PC-9 (cell line): ENCODE data around the gene SIRT3. TPM values are rescaled to one million over a fixed set of nuclear protein-coding genes. Genes with fewer than 3 reads are reported as not detected.

Experiments used
- BruUV-seq: library from RNA; stranded (reverse); fragments of 400-500 nt; replicated peaks from 2 replicates; lab custom pipeline; 2021; lab: Mats Ljungman, UMichigan
- CTCF ChIA-PET: fragments of 300-600 bp; sonication (Branson Sonifier 250); formaldehyde crosslinking; loops from one replicate; lab custom pipeline; 2022; ENCODE audit warnings: antibody characterized with exemption; lab: Charles Lee
- POLR2A ChIA-PET: fragments of 300-600 bp; sonication (Branson Sonifier 250); formaldehyde crosslinking; loops from one replicate; lab custom pipeline; 2022; ENCODE audit warnings: antibody characterized with exemption; ENCODE audit not compliant: unreplicated experiment; lab: Charles Lee
- DNase-seq, 2 experiments: peaks; one replicate each; pipeline versions ENCODE4 v3.0.0 to v3.0.0-alpha.2; 2015 to 2022; ENCODE audit warnings: mixed read lengths in 1 of 2
- H2AFZ ChIP-seq: fragments of 200-600 bp; sonication (generic); 2 replicates; pipeline ENCODE4 v1.8.1; 2017; ENCODE audit warnings: antibody characterized with exemption
- H3F3A ChIP-seq: fragments of 200-600 bp; sonication (generic); 2 replicates; pipeline ENCODE4 v1.8.1; 2017; ENCODE audit warnings: antibody characterized with exemption, mild to moderate bottlenecking, low read depth; ENCODE audit not compliant: insufficient read depth
- H3K27ac ChIP-seq: fragments of 200-600 bp; sonication (generic); 2 replicates; pipeline ENCODE4 v1.6.1; 2016; ENCODE audit warnings: mixed run types
- H3K27me3 ChIP-seq: fragments of 200-600 bp; sonication (generic); 2 replicates; pipeline ENCODE4 v1.6.1; 2016; ENCODE audit warnings: low read depth, mixed run types; ENCODE audit not compliant: insufficient read depth
- H3K36me3 ChIP-seq: fragments of 200-600 bp; sonication (generic); 2 replicates; pipeline ENCODE4 v1.6.1; 2016; ENCODE audit warnings: low read depth, mixed run types
- H3K4me1 ChIP-seq: fragments of 200-600 bp; sonication (generic); replicated peaks from 2 replicates; pipeline ENCODE4 v1.6.1; 2016; ENCODE audit warnings: mixed run types; ENCODE audit not compliant: insufficient read depth
- H3K4me2 ChIP-seq: fragments of 200-600 bp; sonication (generic); 2 replicates; pipeline ENCODE4 v1.6.1; 2017; ENCODE audit warnings: mixed run types
- H3K4me3 ChIP-seq: fragments of 200-600 bp; sonication (generic); 2 replicates; pipeline ENCODE4 v1.6.1; 2016; ENCODE audit warnings: mixed run types
- H3K79me2 ChIP-seq: fragments of 200-600 bp; sonication (generic); 2 replicates; pipeline ENCODE4 v1.6.1; 2017; ENCODE audit warnings: low read depth, mixed run types
- H3K9me2 ChIP-seq: fragments of 200-600 bp; sonication (generic); 2 replicates; pipeline ENCODE4 v1.8.1; 2017; ENCODE audit warnings: mild to moderate bottlenecking; ENCODE audit not compliant: insufficient read depth
- H3K9me3 ChIP-seq: fragments of 200-600 bp; sonication (generic); 2 replicates; pipeline ENCODE4 v1.8.1; 2016; ENCODE audit warnings: low read depth; ENCODE audit not compliant: insufficient read depth
- H4K20me1 ChIP-seq: fragments of 200-600 bp; sonication (generic); 2 replicates; pipeline ENCODE4 v1.8.1; 2017; ENCODE audit not compliant: insufficient read depth
- EZH2 ChIP-seq: fragments of 200-600 bp; sonication (generic); IDR thresholded peaks from 2 replicates; pipeline ENCODE4 v1.8.0; 2017; ENCODE audit warnings: antibody characterized with exemption, low read depth
- intact Hi-C: fragments of 100-400 bp; cut with micrococcal nuclease; formaldehyde crosslinking; loops from one replicate; pipeline ENCODE4 v1.10.0; 2022; ENCODE audit not compliant: unreplicated experiment
- total RNA-seq: library from RNA; stranded (reverse); gene quantifications from 2 replicates; pipeline ENCODE4 v1.2.3, GENCODE V29; 2021
- TF ChIP-seq, protein P1 (sequence below): fragments of 200-600 bp; sonication (generic); conservative IDR thresholded peaks from 2 replicates; pipeline ENCODE4 v1.6.1; 2017; ENCODE audit warnings: mixed run types, antibody characterized with exemption, mild to moderate bottlenecking, moderate library complexity

The SIRT3 gene
- total RNA-seq, 1 experiment from 2014 or later = 26.0 TPM

DNA sequence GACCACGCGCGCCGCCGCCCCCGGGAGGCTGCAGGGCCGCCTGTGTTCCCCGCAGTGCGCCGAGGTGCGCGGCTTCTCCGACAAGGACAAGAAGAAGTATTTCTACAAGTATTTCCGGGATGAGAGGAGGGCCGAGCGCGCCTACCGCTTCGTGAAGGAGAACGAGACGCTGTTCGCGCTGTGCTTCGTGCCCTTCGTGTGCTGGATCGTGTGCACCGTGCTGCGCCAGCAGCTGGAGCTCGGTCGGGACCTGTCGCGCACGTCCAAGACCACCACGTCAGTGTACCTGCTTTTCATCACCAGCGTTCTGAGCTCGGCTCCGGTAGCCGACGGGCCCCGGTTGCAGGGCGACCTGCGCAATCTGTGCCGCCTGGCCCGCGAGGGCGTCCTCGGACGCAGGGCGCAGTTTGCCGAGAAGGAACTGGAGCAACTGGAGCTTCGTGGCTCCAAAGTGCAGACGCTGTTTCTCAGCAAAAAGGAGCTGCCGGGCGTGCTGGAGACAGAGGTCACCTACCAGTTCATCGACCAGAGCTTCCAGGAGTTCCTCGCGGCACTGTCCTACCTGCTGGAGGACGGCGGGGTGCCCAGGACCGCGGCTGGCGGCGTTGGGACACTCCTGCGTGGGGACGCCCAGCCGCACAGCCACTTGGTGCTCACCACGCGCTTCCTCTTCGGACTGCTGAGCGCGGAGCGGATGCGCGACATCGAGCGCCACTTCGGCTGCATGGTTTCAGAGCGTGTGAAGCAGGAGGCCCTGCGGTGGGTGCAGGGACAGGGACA lies 44.8 kb upstream of the SIRT3 start:
- H3K9me3 ChIP-seq = no peaks in the 10 kb centered on the region
- no peaks in the 10 kb centered on the region for H3K79me2 ChIP-seq
- no peaks in the 10 kb centered on the region for H3K9me2 ChIP-seq
- ChIA-PET POLR2A (interaction anchor here (0.5 kb wide), 1 partner anchor 13 kb away, joined by 3 read pairs; no protein-coding TSS in a partner anchor), CTCF (no interaction called here)
- H4K20me1 ChIP-seq = no peaks in the 10 kb centered on the region
- no peaks in the 10 kb centered on the region for H3K4me1 ChIP-seq
- no peak for DNase-seq
- intact Hi-C loops = no loop called here
- no peaks in the 10 kb centered on the region for H3K36me3 ChIP-seq
- no peak overlapping the region for H3K4me3 ChIP-seq
- H3K27me3 ChIP-seq = no peaks in the 10 kb centered on the region
- no peak overlapping the region for H3K27ac ChIP-seq
- no peak overlapping the region for H2AFZ ChIP-seq
- H3F3A ChIP-seq = no peaks in the 10 kb centered on the region
- TF ChIP-seq, protein P1, sequence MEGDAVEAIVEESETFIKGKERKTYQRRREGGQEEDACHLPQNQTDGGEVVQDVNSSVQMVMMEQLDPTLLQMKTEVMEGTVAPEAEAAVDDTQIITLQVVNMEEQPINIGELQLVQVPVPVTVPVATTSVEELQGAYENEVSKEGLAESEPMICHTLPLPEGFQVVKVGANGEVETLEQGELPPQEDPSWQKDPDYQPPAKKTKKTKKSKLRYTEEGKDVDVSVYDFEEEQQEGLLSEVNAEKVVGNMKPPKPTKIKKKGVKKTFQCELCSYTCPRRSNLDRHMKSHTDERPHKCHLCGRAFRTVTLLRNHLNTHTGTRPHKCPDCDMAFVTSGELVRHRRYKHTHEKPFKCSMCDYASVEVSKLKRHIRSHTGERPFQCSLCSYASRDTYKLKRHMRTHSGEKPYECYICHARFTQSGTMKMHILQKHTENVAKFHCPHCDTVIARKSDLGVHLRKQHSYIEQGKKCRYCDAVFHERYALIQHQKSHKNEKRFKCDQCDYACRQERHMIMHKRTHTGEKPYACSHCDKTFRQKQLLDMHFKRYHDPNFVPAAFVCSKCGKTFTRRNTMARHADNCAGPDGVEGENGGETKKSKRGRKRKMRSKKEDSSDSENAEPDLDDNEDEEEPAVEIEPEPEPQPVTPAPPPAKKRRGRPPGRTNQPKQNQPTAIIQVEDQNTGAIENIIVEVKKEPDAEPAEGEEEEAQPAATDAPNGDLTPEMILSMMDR = no peak
- no peak for TF ChIP-seq EZH2
- BruUV-seq = no TSS peak
- no peak overlapping the region for H3K4me2 ChIP-seq

DNA sequence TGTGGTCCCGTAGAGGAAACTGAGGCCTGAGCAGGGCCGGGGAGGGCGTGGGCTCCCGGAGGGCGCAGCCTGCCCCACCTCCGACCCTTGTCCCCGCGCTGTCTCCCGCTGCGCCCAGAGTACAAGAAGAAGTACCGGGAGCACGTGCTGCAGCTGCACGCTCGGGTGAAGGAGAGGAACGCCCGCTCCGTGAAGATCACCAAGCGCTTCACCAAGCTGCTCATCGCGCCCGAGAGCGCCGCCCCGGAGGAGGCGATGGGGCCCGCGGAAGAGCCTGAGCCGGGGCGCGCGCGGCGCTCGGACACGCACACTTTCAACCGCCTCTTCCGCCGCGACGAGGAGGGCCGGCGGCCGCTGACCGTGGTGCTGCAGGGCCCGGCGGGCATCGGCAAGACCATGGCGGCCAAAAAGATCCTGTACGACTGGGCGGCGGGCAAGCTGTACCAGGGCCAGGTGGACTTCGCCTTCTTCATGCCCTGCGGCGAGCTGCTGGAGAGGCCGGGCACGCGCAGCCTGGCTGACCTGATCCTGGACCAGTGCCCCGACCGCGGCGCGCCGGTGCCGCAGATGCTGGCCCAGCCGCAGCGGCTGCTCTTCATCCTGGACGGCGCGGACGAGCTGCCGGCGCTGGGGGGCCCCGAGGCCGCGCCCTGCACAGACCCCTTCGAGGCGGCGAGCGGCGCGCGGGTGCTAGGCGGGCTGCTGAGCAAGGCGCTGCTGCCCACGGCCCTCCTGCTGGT lies 44.0 kb upstream of the SIRT3 start:
- H3K4me2 ChIP-seq = no peak overlapping the region
- H2AFZ ChIP-seq = no peak overlapping the region
- CTCF ChIA-PET = no interaction called here

More for the DNA sequence above, 44.0 kb upstream of the SIRT3 start:
- Histone ChIP-seq H3F3A (no peaks in the 10 kb centered on the region), H3K4me1 (no peaks in the 10 kb centered on the region), H3K36me3 (no peaks in the 10 kb centered on the region), H4K20me1 (no peaks in the 10 kb centered on the region), H3K9me3 (no peaks in the 10 kb centered on the region), H3K4me3 (no peak overlapping the region), H3K27me3 (no peaks in the 10 kb centered on the region), H3K9me2 (no peaks in the 10 kb centered on the region), H3K79me2 (no peaks in the 10 kb centered on the region), H3K27ac (no peak overlapping the region)
- TF ChIP-seq, protein P1 = no peak
- TF ChIP-seq EZH2 = no peak
- DNase-seq = no peak
- POLR2A ChIA-PET = interaction anchor here (0.5 kb wide), 1 partner anchor 13 kb away, joined by 3 read pairs; no protein-coding TSS in a partner anchor
- intact Hi-C loops = no loop called here
- BruUV-seq = no TSS peak
